ENCODE results near the gene QRSL1.
"Not testable (repeated sequence)": the region's sequence is repeated elsewhere in the genome, so short reads cannot be mapped to it uniquely, and the experiment has no call there.

Gene QRSL1

GRCh38 chr6:106629103-106629858, at the start of gene QRSL1, which contains the start of gene RTN4IP1:
TSS of gene QRSL1 (plus strand) at chr6:106629578. CDS start at chr6:106629682, 104 bp downstream.
TSS of gene RTN4IP1 (minus strand) at chr6:106629498. CDS start at chr6:106629021, 477 bp downstream.
- DNase-seq (ENCODE audit: low read depth in 3 of 3): peak; percentile 64 to 77 (median 68)

- no peak for DNase-seq (ENCODE audit: low read depth in 3 of 3)
These were observed 47.9 kb upstream of the QRSL1 start for GRCh38 chr6:106581468-106581867.

- DNase-seq (ENCODE audit: low read depth in 3 of 3): no peak
These were observed 42.5 kb upstream of the QRSL1 start for GRCh38 chr6:106586815-106587415.

- not testable (repeated sequence) for DNase-seq (ENCODE audit: low read depth in 3 of 3)
These were observed 40.4 kb upstream of the QRSL1 start for GRCh38 chr6:106588937-106589336.

GRCh38 chr6:106591111-106591825, 38.1 kb upstream of the QRSL1 start:
- no peak for DNase-seq (ENCODE audit: low read depth in 3 of 3)

GRCh38 chr6:106599440-106599839, 29.9 kb upstream of the QRSL1 start:
- no peak for DNase-seq (ENCODE audit: low read depth in 3 of 3)

GRCh38 chr6:106600329-106600728, 29.0 kb upstream of the QRSL1 start:
- DNase-seq (ENCODE audit: low read depth in 3 of 3): no peak

GRCh38 chr6:106608080-106608668, 21.2 kb upstream of the QRSL1 start:
- peak in 1 of 3 donors; percentile 12 for DNase-seq (ENCODE audit: low read depth in 3 of 3)

GRCh38 chr6:106609699-106610098, 19.7 kb upstream of the QRSL1 start:
- DNase-seq (ENCODE audit: low read depth in 3 of 3): no peak

- DNase-seq (ENCODE audit: low read depth in 3 of 3): no peak
These were observed 18.3 kb upstream of the QRSL1 start for GRCh38 chr6:106611030-106611429.

- DNase-seq (ENCODE audit: low read depth in 3 of 3): no peak
These were observed 16.5 kb upstream of the QRSL1 start for GRCh38 chr6:106612671-106613416.

- DNase-seq (ENCODE audit: low read depth in 3 of 3): no peak
These were observed 15.8 kb upstream of the QRSL1 start for GRCh38 chr6:106613590-106613989.

- no peak for DNase-seq (ENCODE audit: low read depth in 3 of 3)
These were observed 15.2 kb upstream of the QRSL1 start for GRCh38 chr6:106614166-106614565.

GRCh38 chr6:106614592-106615257, 14.7 kb upstream of the QRSL1 start:
- DNase-seq (ENCODE audit: low read depth in 3 of 3): no peak

- DNase-seq (ENCODE audit: low read depth in 3 of 3): no peak
These were observed 12.1 kb upstream of the QRSL1 start for GRCh38 chr6:106617302-106617701.

- DNase-seq (ENCODE audit: low read depth in 3 of 3): no peak
These were observed 11.5 kb upstream of the QRSL1 start for GRCh38 chr6:106617857-106618256.

GRCh38 chr6:106618324-106618723, 11.1 kb upstream of the QRSL1 start:
- DNase-seq (ENCODE audit: low read depth in 3 of 3): no peak

GRCh38 chr6:106619223-106619622, 10.2 kb upstream of the QRSL1 start:
- no peak for DNase-seq (ENCODE audit: low read depth in 3 of 3)

GRCh38 chr6:106620931-106621672, 8.3 kb upstream of the QRSL1 start:
- DNase-seq (ENCODE audit: low read depth in 3 of 3): no peak

GRCh38 chr6:106622412-106622811, 7.0 kb upstream of the QRSL1 start:
- no peak for DNase-seq (ENCODE audit: low read depth in 3 of 3)

Data from stimulated activated CD4-positive, alpha-beta T cell treated with anti-CD3 and anti-CD28 coated beads, TNF-alpha, amount 100 ng/mL, for 48 hours (primary cell).